SK-N-SH (cell line): ENCODE measurements around the gene LRMDA.
A peak's percentile ranks its signal among the peaks of the same experiment; 100 is the strongest.

Source experiments
- CHD2 ChIP-seq: fragments of 150-350 bp; IDR thresholded peaks from 2 replicates; pipeline ENCODE4 v1.6.1; 2018; ENCODE audit warnings: low read length; ENCODE audit not compliant: partially characterized antibody
- ELF1 ChIP-seq: IDR thresholded peaks from 2 replicates; pipeline ENCODE4 v1.4.0; 2012
- EP300 ChIP-seq, 2 experiments: IDR thresholded peaks; 2 replicates each; pipeline versions ENCODE4 v1.4.0 to v1.6.1; 2012; ENCODE audit warnings: borderline replicate concordance in 1 of 2, low read depth in 1 of 2, low read length in 1 of 2
- MXI1 ChIP-seq: IDR thresholded peaks from 2 replicates; pipeline ENCODE4 v1.6.1; 2012; ENCODE audit warnings: mild to moderate bottlenecking, low read depth, low read length, improper control_type of control experiment
- POLR2AphosphoS5 ChIP-seq: IDR thresholded peaks from 2 replicates; pipeline ENCODE4 v1.6.1; 2012; ENCODE audit warnings: low read depth, low read length
- RFX5 ChIP-seq: IDR thresholded peaks from 2 replicates; pipeline ENCODE4 v1.6.1; 2012; ENCODE audit warnings: mild to moderate bottlenecking, improper control_type of control experiment, low read length
- RXRA ChIP-seq: IDR thresholded peaks from 2 replicates; pipeline ENCODE4 v1.4.0; 2012; ENCODE audit warnings: low read depth, mild to moderate bottlenecking, borderline replicate concordance
- TEAD4 ChIP-seq: IDR thresholded peaks from 2 replicates; pipeline ENCODE4 v1.4.0; 2012; ENCODE audit warnings: mild to moderate bottlenecking, borderline replicate concordance; ENCODE audit not compliant: insufficient read depth
- YY1 ChIP-seq: IDR thresholded peaks from 2 replicates; pipeline ENCODE4 v1.4.0; 2012; ENCODE audit warnings: low read depth, mild to moderate bottlenecking
- TF ChIP-seq, protein P1 (sequence below): fragments of 200-600 bp; sonication (generic); IDR thresholded peaks from 2 replicates; pipeline ENCODE4 v1.6.1; 2017; ENCODE audit warnings: antibody characterized with exemption, mild to moderate bottlenecking, moderate library complexity
- TF ChIP-seq, protein P2 (sequence below): IDR thresholded peaks from 2 replicates; pipeline ENCODE4; 2012
- TF ChIP-seq, protein P3 (sequence below): IDR thresholded peaks from 2 replicates; pipeline ENCODE4 v1.4.0; 2012; ENCODE audit warnings: low read depth, borderline replicate concordance

DNA sequence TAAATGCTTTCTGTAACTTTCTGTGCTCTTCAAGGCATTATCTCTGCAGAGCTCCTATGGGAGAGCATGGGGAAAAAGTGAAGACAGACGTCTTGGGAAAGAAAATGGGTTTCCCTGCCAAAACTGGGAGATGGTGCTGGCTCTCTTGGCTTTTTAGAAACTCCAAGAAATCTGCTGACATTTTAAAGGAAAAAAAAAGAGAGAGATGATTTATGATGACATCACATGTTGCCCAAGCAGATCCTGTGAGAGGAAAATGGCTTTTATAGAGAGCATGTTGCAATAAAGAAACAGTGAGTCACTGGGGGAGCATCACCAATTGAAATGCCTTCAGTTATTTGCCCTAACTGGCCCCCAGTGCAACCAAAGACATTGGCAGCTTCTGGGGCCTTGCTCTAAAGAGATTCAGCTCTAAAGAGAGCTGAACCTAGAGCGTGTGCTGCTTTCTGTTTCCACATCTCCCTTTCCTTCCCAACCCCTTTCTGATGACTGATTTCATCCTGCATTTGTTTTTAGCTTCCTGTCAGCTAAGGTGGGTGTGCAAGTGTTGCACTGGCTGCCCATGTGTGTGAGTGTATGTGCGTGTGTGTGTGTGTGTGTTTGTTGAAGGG, 37.7 kb downstream of the LRMDA start:
- TF ChIP-seq, protein P1, sequence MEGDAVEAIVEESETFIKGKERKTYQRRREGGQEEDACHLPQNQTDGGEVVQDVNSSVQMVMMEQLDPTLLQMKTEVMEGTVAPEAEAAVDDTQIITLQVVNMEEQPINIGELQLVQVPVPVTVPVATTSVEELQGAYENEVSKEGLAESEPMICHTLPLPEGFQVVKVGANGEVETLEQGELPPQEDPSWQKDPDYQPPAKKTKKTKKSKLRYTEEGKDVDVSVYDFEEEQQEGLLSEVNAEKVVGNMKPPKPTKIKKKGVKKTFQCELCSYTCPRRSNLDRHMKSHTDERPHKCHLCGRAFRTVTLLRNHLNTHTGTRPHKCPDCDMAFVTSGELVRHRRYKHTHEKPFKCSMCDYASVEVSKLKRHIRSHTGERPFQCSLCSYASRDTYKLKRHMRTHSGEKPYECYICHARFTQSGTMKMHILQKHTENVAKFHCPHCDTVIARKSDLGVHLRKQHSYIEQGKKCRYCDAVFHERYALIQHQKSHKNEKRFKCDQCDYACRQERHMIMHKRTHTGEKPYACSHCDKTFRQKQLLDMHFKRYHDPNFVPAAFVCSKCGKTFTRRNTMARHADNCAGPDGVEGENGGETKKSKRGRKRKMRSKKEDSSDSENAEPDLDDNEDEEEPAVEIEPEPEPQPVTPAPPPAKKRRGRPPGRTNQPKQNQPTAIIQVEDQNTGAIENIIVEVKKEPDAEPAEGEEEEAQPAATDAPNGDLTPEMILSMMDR, result no peak
- TF ChIP-seq, protein P2, sequence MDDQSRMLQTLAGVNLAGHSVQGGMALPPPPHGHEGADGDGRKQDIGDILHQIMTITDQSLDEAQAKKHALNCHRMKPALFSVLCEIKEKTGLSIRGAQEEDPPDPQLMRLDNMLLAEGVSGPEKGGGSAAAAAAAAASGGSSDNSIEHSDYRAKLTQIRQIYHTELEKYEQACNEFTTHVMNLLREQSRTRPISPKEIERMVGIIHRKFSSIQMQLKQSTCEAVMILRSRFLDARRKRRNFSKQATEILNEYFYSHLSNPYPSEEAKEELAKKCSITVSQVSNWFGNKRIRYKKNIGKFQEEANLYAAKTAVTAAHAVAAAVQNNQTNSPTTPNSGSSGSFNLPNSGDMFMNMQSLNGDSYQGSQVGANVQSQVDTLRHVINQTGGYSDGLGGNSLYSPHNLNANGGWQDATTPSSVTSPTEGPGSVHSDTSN, result peak; percentile 84
- TF ChIP-seq MXI1 (no peak), RXRA (no peak), EP300 (IDR thresholded peaks at IDR 0.05; ENCODE audit: borderline replicate concordance in 1 of 2, low read depth in 1 of 2, low read length in 1 of 2) (peak in 1 of 2 experiments; percentile 68; a peak in 1 of 4 replicates), YY1 (no peak), POLR2AphosphoS5 (peak; percentile 47; the same call in 1 of the 2 replicates), RFX5 (peak; percentile 48; the same call in 1 of the 2 replicates), TEAD4 (no peak), CHD2 (no peak), ELF1 (no peak)
- TF ChIP-seq, protein P3, sequence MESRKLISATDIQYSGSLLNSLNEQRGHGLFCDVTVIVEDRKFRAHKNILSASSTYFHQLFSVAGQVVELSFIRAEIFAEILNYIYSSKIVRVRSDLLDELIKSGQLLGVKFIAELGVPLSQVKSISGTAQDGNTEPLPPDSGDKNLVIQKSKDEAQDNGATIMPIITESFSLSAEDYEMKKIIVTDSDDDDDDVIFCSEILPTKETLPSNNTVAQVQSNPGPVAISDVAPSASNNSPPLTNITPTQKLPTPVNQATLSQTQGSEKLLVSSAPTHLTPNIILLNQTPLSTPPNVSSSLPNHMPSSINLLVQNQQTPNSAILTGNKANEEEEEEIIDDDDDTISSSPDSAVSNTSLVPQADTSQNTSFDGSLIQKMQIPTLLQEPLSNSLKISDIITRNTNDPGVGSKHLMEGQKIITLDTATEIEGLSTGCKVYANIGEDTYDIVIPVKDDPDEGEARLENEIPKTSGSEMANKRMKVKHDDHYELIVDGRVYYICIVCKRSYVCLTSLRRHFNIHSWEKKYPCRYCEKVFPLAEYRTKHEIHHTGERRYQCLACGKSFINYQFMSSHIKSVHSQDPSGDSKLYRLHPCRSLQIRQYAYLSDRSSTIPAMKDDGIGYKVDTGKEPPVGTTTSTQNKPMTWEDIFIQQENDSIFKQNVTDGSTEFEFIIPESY, result no peak
